ENCODE measurements around the gene NEXMIF.
"Not testable (repeated sequence)": the region's sequence is repeated elsewhere in the genome, so short reads cannot be mapped to it uniquely, and the experiment has no call there.

The NEXMIF gene

DNA sequence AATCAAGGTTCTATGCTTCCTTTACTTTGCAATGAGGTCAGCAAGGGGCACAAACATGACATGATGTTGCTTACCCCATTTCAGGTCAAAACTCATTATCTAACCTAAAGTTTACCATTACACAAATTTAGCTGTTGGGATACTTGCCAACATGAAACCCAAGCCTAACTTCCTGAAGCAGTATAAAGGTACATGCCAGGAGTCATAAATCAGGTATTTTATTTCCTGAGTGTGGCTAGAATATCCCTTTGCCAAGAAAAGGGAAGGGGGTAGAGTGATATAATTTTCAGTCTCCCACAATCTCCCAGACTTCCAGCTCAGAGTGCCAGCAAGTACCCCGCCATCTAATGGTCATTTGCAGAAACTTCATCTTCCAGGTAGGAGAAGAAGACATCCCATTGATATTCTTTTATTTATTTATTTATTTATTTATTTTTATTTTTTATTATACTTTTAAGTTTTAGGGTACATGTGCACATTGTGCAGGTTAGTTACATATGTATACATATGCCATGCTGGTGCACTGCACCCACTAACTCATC is 136.6 kb downstream of the NEXMIF start:
- DNase-seq (ENCODE audit: low read depth): no peak

DNA sequence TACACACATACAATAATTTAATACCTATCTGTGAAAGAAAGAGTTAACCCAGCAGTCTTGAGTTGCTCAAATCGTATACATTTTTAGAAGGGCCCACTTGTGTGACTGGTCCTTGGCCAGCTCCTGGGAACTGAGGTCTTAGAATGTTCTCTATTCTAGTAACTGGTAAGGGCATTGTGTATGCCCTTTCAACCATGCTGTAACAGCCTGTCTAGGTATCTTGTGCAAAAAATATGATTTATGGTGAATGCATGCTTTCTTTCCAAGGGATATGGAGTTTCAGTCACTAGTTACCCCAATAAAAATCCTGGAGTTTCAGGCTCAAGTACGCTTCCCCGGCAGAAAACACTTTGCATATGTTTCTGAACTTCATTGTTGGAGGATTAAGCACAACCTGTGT is 140.6 kb downstream of the NEXMIF start:
- no peak for DNase-seq (ENCODE audit: low read depth)

GRCh38 chrX:74781507-74782034 is 143.7 kb downstream of the NEXMIF start:
- no peak for DNase-seq (ENCODE audit: low read depth)

GRCh38 chrX:74779175-74779574 is 146.1 kb downstream of the NEXMIF start:
- DNase-seq (ENCODE audit: low read depth): no peak

- DNase-seq (ENCODE audit: low read depth): no peak
Observed at GRCh38 chrX:74774988-74775387, 150.3 kb downstream of the NEXMIF start.

DNA sequence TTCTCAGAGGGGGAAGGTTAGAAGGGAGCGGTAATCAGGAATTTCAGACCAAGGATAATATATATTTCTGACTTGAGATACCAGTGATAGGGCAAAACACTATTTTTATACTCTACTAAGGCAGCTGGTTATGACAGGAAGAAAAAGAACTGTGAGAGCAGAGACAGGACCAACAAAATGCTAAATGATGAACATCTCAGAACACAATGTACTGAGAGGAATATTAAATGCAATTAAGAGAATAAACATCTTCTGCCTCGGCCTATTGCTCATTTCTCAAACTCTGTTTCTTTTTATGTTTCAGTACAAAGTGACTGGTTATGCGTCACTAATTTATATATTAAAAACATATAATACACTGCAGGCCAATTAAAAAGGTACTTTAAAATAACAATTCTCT is 188.8 kb downstream of the NEXMIF start:
- no peak for DNase-seq (ENCODE audit: low read depth)

- DNase-seq (ENCODE audit: low read depth): no peak
Observed at GRCh38 chrX:74705269-74705668, 220.0 kb downstream of the NEXMIF start.

GRCh38 chrX:74701343-74701742 is 223.9 kb downstream of the NEXMIF start:
- DNase-seq (ENCODE audit: low read depth): not testable (repeated sequence)

- no peak for DNase-seq (ENCODE audit: low read depth)
Observed at GRCh38 chrX:74684466-74684865, 240.8 kb downstream of the NEXMIF start.
